ENCODE results near the gene LCE7A.

GRCh38 chr1:152811671-152812070, 48.1 kb upstream of the LCE7A start, which contains the start of gene LCE1B:
- TF ChIP-seq CTCF (IDR thresholded peaks at IDR 0.05) (no peak), POLR2AphosphoS5 (IDR thresholded peaks at IDR 0.05) (no peak), EP300 (IDR thresholded peaks at IDR 0.05) (no peak), POLR2A (IDR thresholded peaks at IDR 0.05) (no peak)

Data from sigmoid colon (tissue), 4 donors.